HCT116 (cell line): ENCODE data around the gene LAP3. TPM values are rescaled to one million over a fixed set of nuclear protein-coding genes. Genes with fewer than 3 reads are reported as not detected.

ENCODE experiments used
- ATAC-seq: fragments of 200-7000 bp; cut with Tn5 transposase; 2 replicates; pipeline ENCODE4 v1.9.1; 2020; ENCODE audit warnings: mild to moderate bottlenecking, moderate library complexity
- BruUV-seq: library from RNA; stranded (reverse); fragments of 400-500 nt; replicated peaks from 2 replicates; lab custom pipeline; 2021; lab: Mats Ljungman, UMichigan
- CTCF ChIA-PET: fragments of 300-600 bp; sonication (Branson Sonifier 250); formaldehyde crosslinking; loops from one replicate; lab custom pipeline; 2021; ENCODE audit warnings: antibody characterized with exemption; lab: Charles Lee
- POLR2A ChIA-PET: fragments of 300-600, 350-600 bp; sonication (Branson Sonifier 250); formaldehyde crosslinking; loops from one replicate; lab custom pipeline; 2021; ENCODE audit warnings: antibody characterized with exemption; lab: Charles Lee
- RAD21 ChIA-PET, 2 experiments: fragments of 300-600 bp; sonication (Branson Sonifier 250); formaldehyde crosslinking; loops; one replicate each; lab custom pipeline; 2023; ENCODE audit warnings: low total read pairs in 2 of 2; ENCODE audit not compliant: uncharacterized antibody in 2 of 2, unreplicated experiment in 2 of 2, low non-redundant PET in 1 of 2; lab: Charles Lee
- DNase-seq: peaks from one replicate; pipeline ENCODE4 v3.0.0-alpha.2; 2010; ENCODE audit warnings: low read depth, low spot score
- H2AFZ ChIP-seq: fragments of 200-600 bp; shearing (Covaris generic), sonication (generic); 2 replicates; pipeline ENCODE4 v1.6.1; 2017; ENCODE audit warnings: low read depth, mixed run types, mixed read lengths, antibody characterized with exemption, low read length; ENCODE audit not compliant: poor library complexity, severe bottlenecking
- H3K27ac ChIP-seq: 2 replicates; pipeline ENCODE4 v1.5.1; 2012; ENCODE audit warnings: low read depth, low read length
- H3K27me3 ChIP-seq: fragments of 200-600 bp; sonication (generic); 2 replicates; pipeline ENCODE4 v1.6.1; 2016; ENCODE audit warnings: mixed run types, low read length, mixed read lengths; ENCODE audit not compliant: insufficient read depth
- H3K36me3 ChIP-seq, 2 experiments: fragments of 200-500 bp in 1 of 2; fragments of 200-600 bp in 1 of 2; sonication (Bioruptor generic) in 1 of 2; sonication (generic) in 1 of 2; 2 replicates each; pipeline versions ENCODE4 v1.5.1 to v1.6.1; 2014 to 2016; ENCODE audit warnings: low read length in 2 of 2, inconsistent platforms in 1 of 2, mixed read lengths in 1 of 2, mixed run types in 1 of 2; ENCODE audit not compliant: insufficient read depth in 2 of 2, control insufficient read depth in 1 of 2
- H3K4me1 ChIP-seq, 2 experiments: fragments of 200-600 bp in 1 of 2; sonication (generic) in 1 of 2; 2 replicates each; pipeline versions ENCODE4 v1.5.1 to v1.6.1; 2012 to 2017; ENCODE audit warnings: low read length in 2 of 2, inconsistent platforms in 1 of 2, mild to moderate bottlenecking in 1 of 2, mixed read lengths in 1 of 2, mixed run types in 1 of 2, moderate library complexity in 1 of 2; ENCODE audit not compliant: insufficient read depth in 2 of 2, control insufficient read depth in 1 of 2
- H3K4me2 ChIP-seq: fragments of 200-600 bp; sonication (generic); 2 replicates; pipeline ENCODE4 v1.6.1; 2017; ENCODE audit warnings: mixed run types, low read length, mixed read lengths
- H3K4me3 ChIP-seq, 2 experiments: fragments of 200-600 bp in 1 of 2; sonication (generic) in 1 of 2; replicated peaks in 1 of 2; 2 replicates each; pipeline ENCODE4 v1.5.1; 2011 to 2016; ENCODE audit warnings: low read length in 2 of 2, control low read depth in 1 of 2, low read depth in 1 of 2, mild to moderate bottlenecking in 1 of 2, mixed read lengths in 1 of 2, mixed run types in 1 of 2
- H3K79me2 ChIP-seq: fragments of 200-600 bp; sonication (generic); 2 replicates; pipeline ENCODE4 v1.6.1; 2017; ENCODE audit warnings: mild to moderate bottlenecking, mixed run types, low read length, moderate library complexity, mixed read lengths; ENCODE audit not compliant: insufficient read depth
- H3K9ac ChIP-seq: fragments of 200-600 bp; sonication (generic); 2 replicates; pipeline ENCODE4 v1.6.1; 2016; ENCODE audit warnings: low read length, mixed read lengths
- H3K9me2 ChIP-seq: fragments of 200-600 bp; sonication (generic), shearing (Covaris generic); 2 replicates; pipeline ENCODE4 v1.6.1; 2017; ENCODE audit warnings: mixed run types, mild to moderate bottlenecking, moderate library complexity; ENCODE audit not compliant: insufficient read depth
- H3K9me3 ChIP-seq, 2 experiments: fragments of 200-500 bp in 1 of 2; fragments of 200-600 bp in 1 of 2; sonication (Bioruptor generic) in 1 of 2; sonication (generic) in 1 of 2; 2 replicates each; pipeline ENCODE4 v1.6.1; 2014 to 2017; ENCODE audit warnings: low read length in 2 of 2, mixed read lengths in 2 of 2, inconsistent platforms in 1 of 2, low read depth in 1 of 2, mild to moderate bottlenecking in 1 of 2, mixed run types in 1 of 2, moderate library complexity in 1 of 2; ENCODE audit not compliant: control insufficient read depth in 1 of 2, insufficient read depth in 1 of 2
- H4K20me1 ChIP-seq: fragments of 200-600 bp; sonication (generic), shearing (Covaris generic); 2 replicates; pipeline ENCODE4 v1.6.1; 2017; ENCODE audit warnings: mixed run types, mild to moderate bottlenecking, moderate library complexity; ENCODE audit not compliant: insufficient read depth
- CBX3 ChIP-seq: IDR thresholded peaks from 2 replicates; pipeline ENCODE4 v1.6.1; 2012; ENCODE audit warnings: low read depth
- EGR1 ChIP-seq: IDR thresholded peaks from 2 replicates; pipeline ENCODE4 v1.6.1; 2012; ENCODE audit warnings: low read depth
- EZH2phosphoT487 ChIP-seq: fragments of 200-600 bp; IDR thresholded peaks from 2 replicates; pipeline ENCODE4 v1.6.1; 2018; ENCODE audit warnings: antibody characterized with exemption, borderline replicate concordance
- POLR2AphosphoS5 ChIP-seq: IDR thresholded peaks from 2 replicates; pipeline ENCODE4 v1.6.1; 2011; ENCODE audit warnings: mild to moderate bottlenecking, low read depth, low read length, moderate library complexity
- SP1 ChIP-seq: IDR thresholded peaks from 2 replicates; pipeline ENCODE4 v1.6.1; 2012; ENCODE audit warnings: low read depth
- SRF ChIP-seq: IDR thresholded peaks from 2 replicates; pipeline ENCODE4 v1.6.1; 2012; ENCODE audit warnings: low read depth
- TCF7L2 ChIP-seq: IDR thresholded peaks from 2 replicates; pipeline ENCODE4 v1.7.0; 2011; ENCODE audit warnings: borderline replicate concordance, inconsistent platforms; ENCODE audit not compliant: insufficient read depth, insufficient read length; ENCODE audit errors: extremely low read depth
- ZFX ChIP-seq: fragments of 450-650 bp; IDR thresholded peaks from 2 replicates; pipeline ENCODE4 v1.6.1; 2017
- ZNF274 ChIP-seq: fragments of 200-500 bp; sonication (Bioruptor generic); IDR thresholded peaks from 2 replicates; pipeline ENCODE4 v1.6.1; 2014; ENCODE audit warnings: mild to moderate bottlenecking, low read depth, low read length, inconsistent platforms
- intact Hi-C: fragments of 100-400 bp; cut with micrococcal nuclease; formaldehyde crosslinking; loops from 2 replicates; pipeline ENCODE4 v1.10.0; 2022
- total RNA-seq: library from RNA; stranded (reverse); gene quantifications from one replicate; pipeline ENCODE4 v1.2.1, GENCODE V29; 2021; ENCODE audit not compliant: unreplicated experiment
- TF ChIP-seq, protein P1 (sequence below): IDR thresholded peaks from 2 replicates; pipeline ENCODE4 v1.6.1; 2012; ENCODE audit warnings: low read depth
- TF ChIP-seq, protein P2 (sequence below): IDR thresholded peaks from 2 replicates; pipeline ENCODE4 v1.6.1; 2011; ENCODE audit warnings: mild to moderate bottlenecking, low read length, moderate library complexity; ENCODE audit not compliant: insufficient replicate concordance; ENCODE audit errors: extremely low read depth
- TF ChIP-seq, protein P3 (sequence below), 3 experiments: fragments of 200-600 bp in 1 of 3; sonication (generic) in 1 of 3; IDR thresholded peaks in 2 of 3; conservative IDR thresholded peaks in 1 of 3; 2 replicates each; pipeline ENCODE4 v1.5.1; 2012 to 2017; ENCODE audit warnings: low read depth in 2 of 3, low read length in 2 of 3, antibody characterized with exemption in 1 of 3, borderline replicate concordance in 1 of 3, control low read depth in 1 of 3, mild to moderate bottlenecking in 1 of 3, mixed read lengths in 1 of 3, mixed run types in 1 of 3, moderate library complexity in 1 of 3; ENCODE audit not compliant: insufficient read depth in 1 of 3
- TF ChIP-seq, protein P4 (sequence below): IDR thresholded peaks from 2 replicates; pipeline ENCODE4 v1.6.1; 2012

Gene LAP3
- total RNA-seq, 1 experiment from 2014 or later: 59.9 TPM

GRCh38 chr4:17558941-17559708, 17.9 kb upstream of the LAP3 start:
- no peak for DNase-seq
- CTCF ChIA-PET: no interaction called here

More at GRCh38 chr4:17558941-17559708, 17.9 kb upstream of the LAP3 start:
- peaks cover 0 to 7% of the 10 kb centered on the region in 2 experiments; a peak in 2 of 4 replicates for H3K4me1 ChIP-seq
- no peak overlapping the region for H3K4me3 ChIP-seq
- H3K27me3 ChIP-seq: 0 out of 2 replicates have a peak, but pooled peaks cover 8% of the 10 kb centered on the region
- H3K9ac ChIP-seq: no peak overlapping the region
- H4K20me1 ChIP-seq: no peaks in the 10 kb centered on the region
- H3K4me2 ChIP-seq: no peak overlapping the region
- ChIA-PET RAD21 (interaction anchor here in 1 of 2 experiments (0.6 kb wide), 1 partner anchor 92 kb away, joined by 6 read pairs; no protein-coding TSS in a partner anchor), POLR2A (no interaction called here)
- H3K79me2 ChIP-seq: no peaks in the 10 kb centered on the region
- H2AFZ ChIP-seq: no peak overlapping the region
- no TSS peak for BruUV-seq
- no peaks in the 10 kb centered on the region for H3K9me3 ChIP-seq
- TF ChIP-seq, protein P1, sequence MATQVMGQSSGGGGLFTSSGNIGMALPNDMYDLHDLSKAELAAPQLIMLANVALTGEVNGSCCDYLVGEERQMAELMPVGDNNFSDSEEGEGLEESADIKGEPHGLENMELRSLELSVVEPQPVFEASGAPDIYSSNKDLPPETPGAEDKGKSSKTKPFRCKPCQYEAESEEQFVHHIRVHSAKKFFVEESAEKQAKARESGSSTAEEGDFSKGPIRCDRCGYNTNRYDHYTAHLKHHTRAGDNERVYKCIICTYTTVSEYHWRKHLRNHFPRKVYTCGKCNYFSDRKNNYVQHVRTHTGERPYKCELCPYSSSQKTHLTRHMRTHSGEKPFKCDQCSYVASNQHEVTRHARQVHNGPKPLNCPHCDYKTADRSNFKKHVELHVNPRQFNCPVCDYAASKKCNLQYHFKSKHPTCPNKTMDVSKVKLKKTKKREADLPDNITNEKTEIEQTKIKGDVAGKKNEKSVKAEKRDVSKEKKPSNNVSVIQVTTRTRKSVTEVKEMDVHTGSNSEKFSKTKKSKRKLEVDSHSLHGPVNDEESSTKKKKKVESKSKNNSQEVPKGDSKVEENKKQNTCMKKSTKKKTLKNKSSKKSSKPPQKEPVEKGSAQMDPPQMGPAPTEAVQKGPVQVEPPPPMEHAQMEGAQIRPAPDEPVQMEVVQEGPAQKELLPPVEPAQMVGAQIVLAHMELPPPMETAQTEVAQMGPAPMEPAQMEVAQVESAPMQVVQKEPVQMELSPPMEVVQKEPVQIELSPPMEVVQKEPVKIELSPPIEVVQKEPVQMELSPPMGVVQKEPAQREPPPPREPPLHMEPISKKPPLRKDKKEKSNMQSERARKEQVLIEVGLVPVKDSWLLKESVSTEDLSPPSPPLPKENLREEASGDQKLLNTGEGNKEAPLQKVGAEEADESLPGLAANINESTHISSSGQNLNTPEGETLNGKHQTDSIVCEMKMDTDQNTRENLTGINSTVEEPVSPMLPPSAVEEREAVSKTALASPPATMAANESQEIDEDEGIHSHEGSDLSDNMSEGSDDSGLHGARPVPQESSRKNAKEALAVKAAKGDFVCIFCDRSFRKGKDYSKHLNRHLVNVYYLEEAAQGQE: no peak
- no peak for TF ChIP-seq CBX3
- TF ChIP-seq TCF7L2: no peak
- no peak for TF ChIP-seq EZH2phosphoT487
- TF ChIP-seq POLR2AphosphoS5: no peak
- TF ChIP-seq, protein P2, sequence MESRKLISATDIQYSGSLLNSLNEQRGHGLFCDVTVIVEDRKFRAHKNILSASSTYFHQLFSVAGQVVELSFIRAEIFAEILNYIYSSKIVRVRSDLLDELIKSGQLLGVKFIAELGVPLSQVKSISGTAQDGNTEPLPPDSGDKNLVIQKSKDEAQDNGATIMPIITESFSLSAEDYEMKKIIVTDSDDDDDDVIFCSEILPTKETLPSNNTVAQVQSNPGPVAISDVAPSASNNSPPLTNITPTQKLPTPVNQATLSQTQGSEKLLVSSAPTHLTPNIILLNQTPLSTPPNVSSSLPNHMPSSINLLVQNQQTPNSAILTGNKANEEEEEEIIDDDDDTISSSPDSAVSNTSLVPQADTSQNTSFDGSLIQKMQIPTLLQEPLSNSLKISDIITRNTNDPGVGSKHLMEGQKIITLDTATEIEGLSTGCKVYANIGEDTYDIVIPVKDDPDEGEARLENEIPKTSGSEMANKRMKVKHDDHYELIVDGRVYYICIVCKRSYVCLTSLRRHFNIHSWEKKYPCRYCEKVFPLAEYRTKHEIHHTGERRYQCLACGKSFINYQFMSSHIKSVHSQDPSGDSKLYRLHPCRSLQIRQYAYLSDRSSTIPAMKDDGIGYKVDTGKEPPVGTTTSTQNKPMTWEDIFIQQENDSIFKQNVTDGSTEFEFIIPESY: no peak
- TF ChIP-seq, protein P3, sequence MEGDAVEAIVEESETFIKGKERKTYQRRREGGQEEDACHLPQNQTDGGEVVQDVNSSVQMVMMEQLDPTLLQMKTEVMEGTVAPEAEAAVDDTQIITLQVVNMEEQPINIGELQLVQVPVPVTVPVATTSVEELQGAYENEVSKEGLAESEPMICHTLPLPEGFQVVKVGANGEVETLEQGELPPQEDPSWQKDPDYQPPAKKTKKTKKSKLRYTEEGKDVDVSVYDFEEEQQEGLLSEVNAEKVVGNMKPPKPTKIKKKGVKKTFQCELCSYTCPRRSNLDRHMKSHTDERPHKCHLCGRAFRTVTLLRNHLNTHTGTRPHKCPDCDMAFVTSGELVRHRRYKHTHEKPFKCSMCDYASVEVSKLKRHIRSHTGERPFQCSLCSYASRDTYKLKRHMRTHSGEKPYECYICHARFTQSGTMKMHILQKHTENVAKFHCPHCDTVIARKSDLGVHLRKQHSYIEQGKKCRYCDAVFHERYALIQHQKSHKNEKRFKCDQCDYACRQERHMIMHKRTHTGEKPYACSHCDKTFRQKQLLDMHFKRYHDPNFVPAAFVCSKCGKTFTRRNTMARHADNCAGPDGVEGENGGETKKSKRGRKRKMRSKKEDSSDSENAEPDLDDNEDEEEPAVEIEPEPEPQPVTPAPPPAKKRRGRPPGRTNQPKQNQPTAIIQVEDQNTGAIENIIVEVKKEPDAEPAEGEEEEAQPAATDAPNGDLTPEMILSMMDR (IDR thresholded peaks at IDR 0.05 in 2 of 3, conservative IDR thresholded peaks at IDR 0.05 in 1 of 3; ENCODE audit: borderline replicate concordance in 1 of 3, insufficient read depth in 1 of 3, low read depth in 2 of 3, low read length in 2 of 3): no peak
- TF ChIP-seq SRF: no peak
- TF ChIP-seq, protein P4, sequence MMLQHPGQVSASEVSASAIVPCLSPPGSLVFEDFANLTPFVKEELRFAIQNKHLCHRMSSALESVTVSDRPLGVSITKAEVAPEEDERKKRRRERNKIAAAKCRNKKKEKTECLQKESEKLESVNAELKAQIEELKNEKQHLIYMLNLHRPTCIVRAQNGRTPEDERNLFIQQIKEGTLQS: no peak
- TF ChIP-seq SP1: no peak
- no peak for TF ChIP-seq EGR1
- TF ChIP-seq ZNF274: no peak
- no peak for TF ChIP-seq ZFX
- H3K9me2 ChIP-seq: no peaks in the 10 kb centered on the region
- intact Hi-C loops: no loop called here
- H3K27ac ChIP-seq: no peak overlapping the region
- no peak for ATAC-seq
- H3K36me3 ChIP-seq: no peaks in the 10 kb centered on the region
